Astrocyte (in vitro differentiated cells and primary cell): ENCODE results near the gene TMC5. TPM values are rescaled to one million over a fixed set of nuclear protein-coding genes. Genes with fewer than 3 reads are reported as not detected.

Experiments
- DNase-seq: peaks from one replicate; pipeline ENCODE4 v3.0.0-alpha.2; 2010; ENCODE audit warnings: low read depth
- FAIRE-seq: peaks from 2 replicates; lab custom pipeline; 2011; peaks lifted over from hg19 to GRCh38; lab: Jason Lieb, UNC
- H2AFZ ChIP-seq: 2 replicates; pipeline ENCODE4 v1.6.0; 2012; ENCODE audit warnings: low read depth, low read length, inconsistent platforms
- H3K27ac ChIP-seq: 2 replicates; pipeline ENCODE4 v1.5.1; 2011; ENCODE audit warnings: low read depth, low read length, inconsistent platforms
- H3K27me3 ChIP-seq: 2 replicates; pipeline ENCODE4 v1.6.0; 2011; ENCODE audit warnings: low read length, inconsistent platforms; ENCODE audit not compliant: insufficient read depth
- H3K36me3 ChIP-seq: 2 replicates; pipeline ENCODE4 v1.5.1; 2011; ENCODE audit warnings: low read length, inconsistent platforms; ENCODE audit not compliant: insufficient read depth
- H3K4me1 ChIP-seq: 2 replicates; pipeline ENCODE4 v1.5.1; 2011; ENCODE audit warnings: low read length, inconsistent platforms; ENCODE audit not compliant: insufficient read depth
- H3K4me2 ChIP-seq: 2 replicates; pipeline ENCODE4 v1.6.0; 2012; ENCODE audit warnings: low read length, inconsistent platforms
- H3K4me3 ChIP-seq: 2 replicates; pipeline ENCODE4 v1.5.1; 2011; ENCODE audit warnings: low read depth, mild to moderate bottlenecking, low read length, inconsistent platforms; ENCODE audit not compliant: insufficient read depth
- H3K79me2 ChIP-seq: 2 replicates; pipeline ENCODE4 v1.6.0; 2012; ENCODE audit warnings: mild to moderate bottlenecking, low read length, inconsistent platforms; ENCODE audit not compliant: insufficient read depth
- H3K9ac ChIP-seq: 2 replicates; pipeline ENCODE4 v1.6.0; 2012; ENCODE audit warnings: mild to moderate bottlenecking, low read length, inconsistent platforms
- H3K9me3 ChIP-seq: 2 replicates; pipeline ENCODE4 v1.5.1; 2012; ENCODE audit warnings: low read depth, mild to moderate bottlenecking, low read length, inconsistent platforms; ENCODE audit not compliant: insufficient read depth
- H4K20me1 ChIP-seq: 2 replicates; pipeline ENCODE4 v1.6.0; 2012; ENCODE audit warnings: low read length, inconsistent platforms; ENCODE audit not compliant: insufficient read depth
- H3K27ac Mint-ChIP-seq: one replicate; pipeline ENCODE4 v1.8.0; 2021; ENCODE audit warnings: mild to moderate bottlenecking, mixed read lengths; ENCODE audit not compliant: unreplicated experiment
- H3K27me3 Mint-ChIP-seq: one replicate; pipeline ENCODE4 v1.8.0; 2021; ENCODE audit warnings: low read depth, mixed read lengths; ENCODE audit not compliant: unreplicated experiment
- H3K36me3 Mint-ChIP-seq: one replicate; pipeline ENCODE4 v1.8.0; 2021; ENCODE audit warnings: low read depth, mixed read lengths; ENCODE audit not compliant: unreplicated experiment
- H3K4me1 Mint-ChIP-seq: one replicate; pipeline ENCODE4 v1.8.0; 2021; ENCODE audit warnings: low read depth, mixed read lengths; ENCODE audit not compliant: unreplicated experiment
- H3K4me3 Mint-ChIP-seq: one replicate; pipeline ENCODE4 v1.8.0; 2021; ENCODE audit warnings: mild to moderate bottlenecking, moderate library complexity, mixed read lengths; ENCODE audit not compliant: unreplicated experiment
- H3K9me3 Mint-ChIP-seq: one replicate; pipeline ENCODE4 v1.8.0; 2021; ENCODE audit warnings: mild to moderate bottlenecking, mixed read lengths; ENCODE audit not compliant: unreplicated experiment
- EZH2 ChIP-seq: IDR thresholded peaks from 2 replicates; pipeline ENCODE4 v1.6.1; 2012; ENCODE audit warnings: mild to moderate bottlenecking, low read length, inconsistent platforms; ENCODE audit not compliant: insufficient read depth
- total RNA-seq: library from RNA; stranded (reverse); gene quantifications from 2 replicates; pipeline ENCODE4 v1.2.1, GENCODE V29; 2021
- TF ChIP-seq, protein P1 (sequence below): IDR thresholded peaks from 2 replicates; pipeline ENCODE4 v1.5.1; 2011; ENCODE audit warnings: low read depth, mild to moderate bottlenecking, inconsistent platforms, low read length, moderate library complexity; ENCODE audit not compliant: insufficient read depth

TMC5 gene
- total RNA-seq, 1 donor from 2014 or later: 0.11 TPM

DNA sequence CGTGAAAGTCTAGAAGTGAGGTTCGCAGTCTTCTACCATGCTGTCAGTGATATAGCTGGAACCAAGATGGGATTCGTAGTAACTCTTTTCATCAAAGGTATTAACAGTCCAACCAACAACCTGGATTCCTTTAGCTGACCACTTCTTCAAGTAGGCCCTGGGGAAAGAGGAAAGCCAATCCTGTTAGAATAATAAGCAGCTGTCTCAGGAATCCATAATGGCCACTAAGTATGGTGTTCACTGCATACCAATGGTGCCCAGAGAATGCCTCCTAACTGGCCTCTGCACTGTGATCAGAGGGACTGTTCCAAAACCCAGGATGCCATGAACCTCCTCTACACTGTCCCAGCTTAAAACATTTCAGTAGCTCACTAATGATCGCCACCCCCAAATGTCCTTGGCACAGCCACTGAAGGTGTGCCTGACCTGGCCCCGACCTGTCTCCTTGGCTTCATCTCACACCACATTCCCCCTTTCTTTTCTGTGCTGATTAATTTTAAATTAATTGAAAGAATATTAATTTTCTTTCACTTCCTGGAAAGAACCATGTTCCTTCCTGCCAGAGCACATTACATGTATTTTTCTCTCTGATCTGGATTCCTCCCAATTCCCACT lies 85.9 kb downstream of the TMC5 start:
- Mint-ChIP-seq H3K27ac (no peak overlapping the region), H3K9me3 (no peaks in the 10 kb centered on the region), H3K4me1 (no peaks in the 10 kb centered on the region), H3K36me3 (peaks cover 13% of the 10 kb centered on the region), H3K4me3 (no peak overlapping the region), H3K27me3 (no peaks in the 10 kb centered on the region)
- Histone ChIP-seq H3K9ac (no peak overlapping the region), H3K36me3 (peaks cover 29% of the 10 kb centered on the region), H3K27me3 (no peaks in the 10 kb centered on the region), H3K4me2 (no peak overlapping the region), H2AFZ (no peak overlapping the region), H3K27ac (no peak overlapping the region), H3K9me3 (no peaks in the 10 kb centered on the region), H3K4me3 (no peak overlapping the region), H3K79me2 (no peaks in the 10 kb centered on the region), H4K20me1 (peaks cover 42% of the 10 kb centered on the region), H3K4me1 (peaks cover 3% of the 10 kb centered on the region)
- DNase-seq: no peak
- TF ChIP-seq EZH2: no peak
- TF ChIP-seq, protein P1, sequence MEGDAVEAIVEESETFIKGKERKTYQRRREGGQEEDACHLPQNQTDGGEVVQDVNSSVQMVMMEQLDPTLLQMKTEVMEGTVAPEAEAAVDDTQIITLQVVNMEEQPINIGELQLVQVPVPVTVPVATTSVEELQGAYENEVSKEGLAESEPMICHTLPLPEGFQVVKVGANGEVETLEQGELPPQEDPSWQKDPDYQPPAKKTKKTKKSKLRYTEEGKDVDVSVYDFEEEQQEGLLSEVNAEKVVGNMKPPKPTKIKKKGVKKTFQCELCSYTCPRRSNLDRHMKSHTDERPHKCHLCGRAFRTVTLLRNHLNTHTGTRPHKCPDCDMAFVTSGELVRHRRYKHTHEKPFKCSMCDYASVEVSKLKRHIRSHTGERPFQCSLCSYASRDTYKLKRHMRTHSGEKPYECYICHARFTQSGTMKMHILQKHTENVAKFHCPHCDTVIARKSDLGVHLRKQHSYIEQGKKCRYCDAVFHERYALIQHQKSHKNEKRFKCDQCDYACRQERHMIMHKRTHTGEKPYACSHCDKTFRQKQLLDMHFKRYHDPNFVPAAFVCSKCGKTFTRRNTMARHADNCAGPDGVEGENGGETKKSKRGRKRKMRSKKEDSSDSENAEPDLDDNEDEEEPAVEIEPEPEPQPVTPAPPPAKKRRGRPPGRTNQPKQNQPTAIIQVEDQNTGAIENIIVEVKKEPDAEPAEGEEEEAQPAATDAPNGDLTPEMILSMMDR: no peak
- FAIRE-seq: no peak

DNA sequence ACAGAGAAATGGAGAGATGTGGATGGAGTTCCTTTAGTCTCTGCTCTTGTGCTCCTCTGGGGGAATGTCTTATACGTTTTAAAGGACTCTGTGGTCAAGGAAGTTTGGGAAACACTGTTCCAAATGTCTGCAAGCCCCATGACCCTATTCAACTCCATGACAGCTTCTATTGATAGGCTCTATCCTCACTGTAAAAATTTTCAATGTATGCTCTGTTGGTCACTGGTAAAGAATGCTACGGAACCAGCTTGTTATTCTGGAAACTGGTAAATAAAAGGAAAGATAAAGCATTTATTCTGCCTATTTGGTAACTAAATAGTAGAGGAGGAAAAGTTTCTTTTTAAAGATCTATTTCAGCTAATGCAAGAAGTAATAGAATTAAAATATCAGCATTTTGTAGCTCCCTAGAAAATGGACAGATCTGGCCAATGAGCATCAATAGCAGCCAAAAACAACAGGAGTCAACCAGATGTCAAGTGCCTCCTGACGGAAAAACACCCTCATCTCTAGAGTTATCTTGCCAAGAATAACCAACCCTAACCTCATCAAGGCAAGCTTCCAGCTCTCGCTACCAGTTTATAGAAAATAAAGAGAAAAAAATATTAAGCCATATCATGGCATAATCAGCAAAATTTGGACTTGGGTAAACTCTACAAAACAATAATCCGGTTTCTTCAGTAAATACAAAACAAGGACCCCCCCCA lies 88.1 kb downstream of the TMC5 start:
- TF ChIP-seq, protein P1: no peak
- TF ChIP-seq EZH2: no peak
- H3K27me3 Mint-ChIP-seq: no peaks in the 10 kb centered on the region
- no peak overlapping the region for H3K4me3 ChIP-seq

DNA sequence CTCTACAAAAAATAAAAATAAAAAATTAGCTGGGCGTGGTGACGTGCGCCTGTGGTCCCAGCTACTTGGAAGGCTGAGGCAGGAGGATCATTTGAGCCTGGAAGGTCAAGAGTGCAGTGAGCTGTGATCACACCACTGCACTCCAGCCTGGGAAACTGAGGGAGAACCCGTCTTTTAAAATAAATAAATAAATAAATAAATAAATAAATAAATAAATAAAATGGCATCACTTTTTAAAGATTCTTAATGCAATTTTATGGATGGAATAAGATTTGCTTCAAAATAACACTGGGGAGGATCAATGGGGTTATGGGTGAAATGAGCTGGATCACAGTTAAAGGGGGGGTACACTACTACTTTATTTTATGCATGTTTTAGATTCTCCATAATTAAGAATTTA lies 89.3 kb downstream of the TMC5 start:
- Mint-ChIP-seq H3K4me3 (no peak overlapping the region), H3K27me3 (no peaks in the 10 kb centered on the region), H3K9me3 (no peaks in the 10 kb centered on the region), H3K4me1 (no peaks in the 10 kb centered on the region), H3K36me3 (peaks cover 10% of the 10 kb centered on the region), H3K27ac (no peak overlapping the region)
- Histone ChIP-seq H3K27me3 (no peaks in the 10 kb centered on the region), H3K9ac (no peak overlapping the region), H3K27ac (no peak overlapping the region), H3K36me3 (peaks cover 27% of the 10 kb centered on the region), H3K4me2 (no peak overlapping the region), H3K9me3 (no peaks in the 10 kb centered on the region), H2AFZ (no peak overlapping the region), H4K20me1 (peaks cover 41% of the 10 kb centered on the region), H3K4me3 (no peak overlapping the region), H3K4me1 (peaks cover 3% of the 10 kb centered on the region), H3K79me2 (no peaks in the 10 kb centered on the region)
- no peak for DNase-seq
- no peak for FAIRE-seq
- TF ChIP-seq, protein P1: no peak
- no peak for TF ChIP-seq EZH2

More for the DNA sequence above, 88.1 kb downstream of the TMC5 start:
- Histone ChIP-seq H3K4me1 (peaks cover 3% of the 10 kb centered on the region), H3K27ac (no peak overlapping the region), H3K9me3 (no peaks in the 10 kb centered on the region), H2AFZ (no peak overlapping the region), H3K79me2 (no peaks in the 10 kb centered on the region), H3K4me2 (peak overlapping the region; percentile 15), H3K9ac (no peak overlapping the region), H4K20me1 (peaks cover 42% of the 10 kb centered on the region), H3K27me3 (no peaks in the 10 kb centered on the region), H3K36me3 (peaks cover 29% of the 10 kb centered on the region)
- Mint-ChIP-seq H3K4me1 (no peaks in the 10 kb centered on the region), H3K36me3 (peaks cover 13% of the 10 kb centered on the region), H3K4me3 (no peak overlapping the region), H3K9me3 (no peaks in the 10 kb centered on the region), H3K27ac (no peak overlapping the region)
- DNase-seq (peak; percentile 78), FAIRE-seq (no peak)
